Naive thymus-derived CD4-positive, alpha-beta T cell (primary cell): ENCODE data around the gene KDM5B. TPM values are rescaled to one million over a fixed set of nuclear protein-coding genes. Genes with fewer than 3 reads are reported as not detected.

Experiments
- ATAC-seq: fragments of 150-1000 bp; cut with Tn5 transposase; 2 replicates; pipeline ENCODE4 v1.10.0; 2021; ENCODE audit warnings: mild to moderate bottlenecking, moderate library complexity
- CTCF ChIA-PET: fragments of 350-600 bp; sonication (Branson Sonifier 250); formaldehyde crosslinking; loops from one replicate; lab custom pipeline; 2021; ENCODE audit warnings: antibody characterized with exemption; lab: Charles Lee
- POLR2A ChIA-PET: fragments of 350-600 bp; sonication (Branson Sonifier 250); formaldehyde crosslinking; loops from one replicate; lab custom pipeline; 2021; ENCODE audit warnings: antibody characterized with exemption, inconsistent platforms; lab: Charles Lee
- DNase-seq, 9 donors: peaks; one replicate each; pipeline versions ENCODE4 v3.0.0 to v3.0.0-alpha.2; 2020 to 2022; ENCODE audit warnings: mixed read lengths in 1 of 9
- H3K27ac ChIP-seq: one replicate; pipeline ENCODE4 v1.7.0; 2013; ENCODE audit warnings: mild to moderate bottlenecking, low read depth, low read length, moderate library complexity
- H3K27me3 ChIP-seq, 2 donors: one replicate each; pipeline ENCODE4 v1.7.0; 2013; ENCODE audit warnings: low read length in 2 of 2, mild to moderate bottlenecking in 2 of 2, moderate library complexity in 2 of 2; ENCODE audit not compliant: control insufficient read depth in 2 of 2, insufficient read depth in 2 of 2
- H3K36me3 ChIP-seq, 3 experiments: 1 replicate in 2 of 3; 2 replicates in 1 of 3; pipeline ENCODE4 v1.7.0; 2013; ENCODE audit warnings: low read length in 3 of 3, mild to moderate bottlenecking in 3 of 3, moderate library complexity in 1 of 3; ENCODE audit not compliant: insufficient read depth in 3 of 3, control insufficient read depth in 2 of 3
- H3K4me1 ChIP-seq, 2 donors: one replicate each; pipeline ENCODE4 v1.7.0; 2013; ENCODE audit warnings: low read length in 2 of 2, mild to moderate bottlenecking in 2 of 2, moderate library complexity in 1 of 2; ENCODE audit not compliant: control insufficient read depth in 2 of 2, insufficient read depth in 2 of 2
- H3K4me3 ChIP-seq: 2 replicates; pipeline ENCODE4 v1.7.0; 2013; ENCODE audit warnings: mild to moderate bottlenecking, low read length
- H3K9me3 ChIP-seq, 3 experiments: 1 replicate in 2 of 3; 2 replicates in 1 of 3; pipeline ENCODE4 v1.7.0; 2013; ENCODE audit warnings: low read length in 3 of 3; ENCODE audit not compliant: control insufficient read depth in 2 of 3
- H3K27ac Mint-ChIP-seq, 9 donors: one replicate each; pipeline ENCODE4 v1.8.0; 2020 to 2022; ENCODE audit warnings: mixed read lengths in 9 of 9, mild to moderate bottlenecking in 8 of 9, moderate library complexity in 5 of 9, inconsistent platforms in 2 of 9
- H3K27me3 Mint-ChIP-seq, 5 donors: one replicate each; pipeline ENCODE4 v1.8.0; 2021 to 2022; ENCODE audit warnings: mixed read lengths in 5 of 5, mild to moderate bottlenecking in 1 of 5
- H3K36me3 Mint-ChIP-seq, 5 donors: one replicate each; pipeline ENCODE4 v1.8.0; 2020 to 2022; ENCODE audit warnings: mixed read lengths in 5 of 5, mild to moderate bottlenecking in 3 of 5, inconsistent platforms in 1 of 5
- H3K4me1 Mint-ChIP-seq, 7 donors: one replicate each; pipeline ENCODE4 v1.8.0; 2020 to 2022; ENCODE audit warnings: mixed read lengths in 7 of 7, mild to moderate bottlenecking in 3 of 7, inconsistent platforms in 1 of 7
- H3K4me3 Mint-ChIP-seq, 10 donors: one replicate each; pipeline ENCODE4 v1.8.0; 2020 to 2022; ENCODE audit warnings: mild to moderate bottlenecking in 10 of 10, mixed read lengths in 10 of 10, moderate library complexity in 6 of 10, inconsistent platforms in 2 of 10
- H3K9me3 Mint-ChIP-seq, 11 donors: one replicate each; pipeline ENCODE4 v1.8.0; 2020 to 2022; ENCODE audit warnings: mixed read lengths in 11 of 11, mild to moderate bottlenecking in 4 of 11, inconsistent platforms in 1 of 11, moderate library complexity in 1 of 11
- intact Hi-C, 2 donors: fragments of 100-400 bp; cut with micrococcal nuclease; formaldehyde crosslinking; loops; one replicate each; pipeline ENCODE4 v1.15.1; 2023
- polyA plus RNA-seq, 2 donors: library from polyadenylated mRNA; unstranded; fragments of 300-500 nt; fragmentation: Illumina TruSeq; gene quantifications; one replicate each; pipeline ENCODE4 v1.2.3, GENCODE V29; 2021
- total RNA-seq, 6 experiments: library from RNA in 5 of 6; stranded (reverse) in 5 of 6; gene quantifications; 1 replicate in 5 of 6; 2 replicates in 1 of 6; pipeline ENCODE4 v1.2.3 and lab custom pipeline; 2021 to 2026

The KDM5B gene
- total RNA-seq: 100 to 1,000 TPM in 1 of 5 experiments, 10 to 100 TPM in 4; 55.2 to 105 (median 70.1) TPM
- 10 to 100 TPM; 16.1 to 18.3 TPM for polyA plus RNA-seq
- 107 reads per million, percentile 85 among the genes with 10 or more reads in this experiment for total RNA-seq (lab: John Stamatoyannopoulos, UW)

GRCh38 chr1:202807926-202808757 is at the start of gene KDM5B:
KDM5B (minus strand) TSS chr1:202808421; CDS start chr1:202808305, 116 bp downstream.
- ChIA-PET POLR2A (interaction anchor here (0.7 kb wide), 1 partner anchor 81 kb away, joined by 5 read pairs; the partner anchor contains the start of gene RABIF), CTCF (no interaction called here)
- H3K27me3 ChIP-seq: no peaks in the 10 kb centered on the region
- Mint-ChIP-seq H3K9me3 (peaks cover 0 to 2% (median 0%) of the 10 kb centered on the region in 11 donors), H3K27me3 (peaks cover 0 to 10% (median 0%) of the 10 kb centered on the region in 5 donors), H3K4me3 (peak within 1 kb of the TSS; percentile 81 to 94 (median 90)), H3K27ac (peak within 1 kb of the TSS; percentile 55 to 94 (median 81)), H3K4me1 (peaks cover 40 to 64% (median 57%) of the 10 kb centered on the region in 7 donors), H3K36me3 (peaks cover 0 to 6% (median 0%) of the 10 kb centered on the region in 5 donors)
- no peaks in the 10 kb centered on the region for H3K9me3 ChIP-seq
- peak; percentile 52 for ATAC-seq
- peak within 1 kb of the TSS; percentile 79 for H3K4me3 ChIP-seq
- H3K4me1 ChIP-seq: peaks cover 19 to 24% of the 10 kb centered on the region in 2 donors
- intact Hi-C loops: loop anchor here (2.0 to 10.0 kb wide), 7 partner anchors 27 to 517 kb away; partner anchors contain the start of genes BTG2 (in 1 of the 2), PPP1R12B (in 1 of the 2) and UBE2T (in 1 of the 2)
- peaks cover 0 to 11% (median 0%) of the 10 kb centered on the region in 3 experiments for H3K36me3 ChIP-seq
- peak; percentile 26 to 77 (median 52) for DNase-seq
- peak within 1 kb of the TSS; percentile 72 for H3K27ac ChIP-seq

GRCh38 chr1:202857136-202857610 is 49.0 kb upstream of the KDM5B start:
- Mint-ChIP-seq H3K9me3 (peaks cover 0 to 2% (median 0%) of the 10 kb centered on the region in 11 donors), H3K27ac (no peak overlapping the region), H3K27me3 (peaks cover 9 to 33% (median 22%) of the 10 kb centered on the region in 5 donors), H3K4me1 (peaks cover 7 to 20% (median 10%) of the 10 kb centered on the region in 7 donors), H3K36me3 (no peaks in the 10 kb centered on the region), H3K4me3 (no peak overlapping the region)
- peaks cover 0 to 15% of the 10 kb centered on the region in 2 donors for H3K27me3 ChIP-seq
- no peak overlapping the region for H3K27ac ChIP-seq
- ChIA-PET CTCF (no interaction called here), POLR2A (no interaction called here)
- intact Hi-C loops: no loop called here
- no peak overlapping the region for H3K4me3 ChIP-seq
- no peak for ATAC-seq
- peaks cover 0 to 8% of the 10 kb centered on the region in 2 donors for H3K4me1 ChIP-seq
- no peaks in the 10 kb centered on the region for H3K36me3 ChIP-seq
- H3K9me3 ChIP-seq: no peaks in the 10 kb centered on the region
- no peak for DNase-seq

GRCh38 chr1:202856014-202856413 is 47.8 kb upstream of the KDM5B start:
- Mint-ChIP-seq H3K4me3 (no peak overlapping the region), H3K4me1 (peaks cover 0 to 18% (median 0%) of the 10 kb centered on the region in 7 donors), H3K9me3 (peaks cover 0 to 2% (median 0%) of the 10 kb centered on the region in 11 donors), H3K27me3 (peaks cover 0 to 22% (median 10%) of the 10 kb centered on the region in 5 donors), H3K36me3 (no peaks in the 10 kb centered on the region), H3K27ac (no peak overlapping the region)
- ATAC-seq (no peak), DNase-seq (no peak)
- Histone ChIP-seq H3K9me3 (no peaks in the 10 kb centered on the region), H3K4me1 (no peaks in the 10 kb centered on the region), H3K27ac (no peak overlapping the region), H3K27me3 (peaks cover 0 to 5% of the 10 kb centered on the region in 2 donors), H3K36me3 (no peaks in the 10 kb centered on the region), H3K4me3 (no peak overlapping the region)
- intact Hi-C loops: no loop called here
- ChIA-PET CTCF (no interaction called here), POLR2A (no interaction called here)

- ATAC-seq (no peak), DNase-seq (no peak)
- no peaks in the 10 kb centered on the region for H3K27me3 ChIP-seq
- H3K4me3 Mint-ChIP-seq: no peak overlapping the region
- no peak overlapping the region for H3K27ac ChIP-seq
- no peaks in the 10 kb centered on the region for H3K36me3 ChIP-seq
- H3K4me1 Mint-ChIP-seq: peaks cover 0 to 17% (median 0%) of the 10 kb centered on the region in 7 donors
- H3K27ac Mint-ChIP-seq: no peak overlapping the region
- ChIA-PET CTCF (no interaction called here), POLR2A (no interaction called here)
- no peaks in the 10 kb centered on the region for H3K9me3 Mint-ChIP-seq
- no peaks in the 10 kb centered on the region for H3K36me3 Mint-ChIP-seq
- peaks cover 0 to 11% (median 4%) of the 10 kb centered on the region in 5 donors for H3K27me3 Mint-ChIP-seq
- H3K4me3 ChIP-seq: no peak overlapping the region
- H3K9me3 ChIP-seq: no peaks in the 10 kb centered on the region
- no peaks in the 10 kb centered on the region for H3K4me1 ChIP-seq
- intact Hi-C loops: no loop called here
Observed at GRCh38 chr1:202854787-202855186, 46.6 kb upstream of the KDM5B start.

GRCh38 chr1:202852163-202852904 is 44.1 kb upstream of the KDM5B start:
- H3K27me3 ChIP-seq: no peaks in the 10 kb centered on the region
- no peaks in the 10 kb centered on the region for H3K9me3 Mint-ChIP-seq
- ChIA-PET POLR2A (no interaction called here), CTCF (no interaction called here)
- DNase-seq: peak in 3 of 9 donors; percentile 20 to 43 (median 25)
- H3K4me1 Mint-ChIP-seq: peaks cover 0 to 27% (median 0%) of the 10 kb centered on the region in 7 donors
- H3K36me3 Mint-ChIP-seq: no peaks in the 10 kb centered on the region
- H3K4me3 ChIP-seq: no peak overlapping the region
- intact Hi-C loops: loop anchor here in 1 of 2 donors (1.0 kb wide), 2 partner anchors 41 to 102 kb away; no protein-coding TSS in a partner anchor
- no peak overlapping the region for H3K27ac ChIP-seq
- H3K36me3 ChIP-seq: no peaks in the 10 kb centered on the region
- no peaks in the 10 kb centered on the region for H3K27me3 Mint-ChIP-seq
- H3K4me3 Mint-ChIP-seq: no peak overlapping the region
- ATAC-seq: peak; percentile 70
- peak overlapping the region in 2 of 9 donors; percentile 14 to 53 for H3K27ac Mint-ChIP-seq
- H3K4me1 ChIP-seq: no peaks in the 10 kb centered on the region
- no peaks in the 10 kb centered on the region for H3K9me3 ChIP-seq
